Mesendoderm (in vitro differentiated cells): ENCODE results near the gene MSH4.

Source experiments
- DNase-seq: peaks from one replicate; pipeline ENCODE4 v3.0.0; 2013
- H2AK5ac ChIP-seq: 2 replicates; pipeline ENCODE4 v1.6.1; 2013; ENCODE audit warnings: low read length, inconsistent platforms
- H2BK120ac ChIP-seq: 2 replicates; pipeline ENCODE4 v1.6.1; 2013; ENCODE audit warnings: low read depth, mild to moderate bottlenecking, low read length, moderate library complexity, mixed read lengths
- H2BK15ac ChIP-seq: replicated peaks from 2 replicates; pipeline ENCODE4 v1.6.1; 2013; ENCODE audit warnings: low read depth, mild to moderate bottlenecking, moderate library complexity
- H2BK5ac ChIP-seq: 2 replicates; pipeline ENCODE4 v1.6.1; 2013; ENCODE audit warnings: low read length, inconsistent platforms
- H3K18ac ChIP-seq: 2 replicates; pipeline ENCODE4 v1.6.1; 2013; ENCODE audit warnings: mild to moderate bottlenecking, low read length, mixed read lengths
- H3K23ac ChIP-seq: one replicate; pipeline ENCODE4 v1.6.1; 2013; ENCODE audit warnings: low read length
- H3K27ac ChIP-seq: 2 replicates; pipeline ENCODE4 v1.5.1; 2013; ENCODE audit warnings: low read depth, mild to moderate bottlenecking, inconsistent platforms, low read length, moderate library complexity
- H3K27me3 ChIP-seq: 2 replicates; pipeline ENCODE4 v1.6.1; 2013; ENCODE audit warnings: low read length, control low read depth, mild to moderate bottlenecking, inconsistent platforms; ENCODE audit not compliant: insufficient read depth, poor library complexity
- H3K36me3 ChIP-seq: 2 replicates; pipeline ENCODE4 v1.6.1; 2013; ENCODE audit warnings: low read length, inconsistent platforms; ENCODE audit not compliant: control insufficient read depth, insufficient read depth
- H3K4ac ChIP-seq: one replicate; pipeline ENCODE4 v1.6.1; 2013; ENCODE audit warnings: low read depth, mild to moderate bottlenecking, low read length, moderate library complexity
- H3K4me1 ChIP-seq: 2 replicates; pipeline ENCODE4 v1.6.1; 2013; ENCODE audit warnings: low read depth, low read length, inconsistent platforms; ENCODE audit not compliant: control insufficient read depth
- H3K4me2 ChIP-seq: 2 replicates; pipeline ENCODE4 v1.6.1; 2013; ENCODE audit warnings: low read length
- H3K4me3 ChIP-seq: 2 replicates; pipeline ENCODE4 v1.5.1; 2013; ENCODE audit warnings: mild to moderate bottlenecking, low read length
- H3K56ac ChIP-seq: one replicate; pipeline ENCODE4 v1.6.1; 2013; ENCODE audit warnings: low read length
- H3K79me1 ChIP-seq: 2 replicates; pipeline ENCODE4 v1.6.1; 2013; ENCODE audit warnings: low read length, inconsistent platforms
- H3K79me2 ChIP-seq: 2 replicates; pipeline ENCODE4 v1.6.1; 2013; ENCODE audit warnings: mild to moderate bottlenecking, low read length; ENCODE audit not compliant: control insufficient read depth, insufficient read depth
- H3K9ac ChIP-seq: 2 replicates; pipeline ENCODE4 v1.6.1; 2013; ENCODE audit warnings: low read length, inconsistent platforms
- H4K5ac ChIP-seq: one replicate; pipeline ENCODE4 v1.6.1; 2013; ENCODE audit warnings: low read length
- H4K8ac ChIP-seq: one replicate; pipeline ENCODE4 v1.6.1; 2013; ENCODE audit warnings: low read depth, mild to moderate bottlenecking, control low read depth, low read length, moderate library complexity
- WGBS: extraction: QIAGEN DNeasy Blood & Tissue Kit; methylation state at CpG from one replicate; pipeline ENCODE4 v1.1.7; 2013; ENCODE audit warnings: low lambda C conversion rate, missing lambda C conversion rate; ENCODE audit not compliant: insufficient coverage; ENCODE audit errors: extremely low coverage; 5-methylcytosine and 5-hydroxymethylcytosine counted together

Gene MSH4

GRCh38 chr1:75789988-75790387 lies 6.7 kb upstream of the MSH4 start:
- no peak overlapping the region for H2AK5ac ChIP-seq
- peak overlapping the region; percentile 46 for H3K56ac ChIP-seq
- H4K8ac ChIP-seq = no peak overlapping the region
- H3K79me1 ChIP-seq = no peaks in the 10 kb centered on the region
- no peak overlapping the region for H3K27ac ChIP-seq
- H3K27me3 ChIP-seq = no peaks in the 10 kb centered on the region
- no peak overlapping the region for H4K5ac ChIP-seq
- no peak overlapping the region for H3K4ac ChIP-seq
- H3K23ac ChIP-seq = no peak overlapping the region
- H3K4me3 ChIP-seq = no peak overlapping the region
- no peak overlapping the region for H2BK5ac ChIP-seq
- H3K79me2 ChIP-seq = peaks cover 53% of the 10 kb centered on the region
- DNase-seq = no peak
- H3K18ac ChIP-seq = no peak overlapping the region
- no peak overlapping the region for H2BK15ac ChIP-seq
- H3K36me3 ChIP-seq = peaks cover 5% of the 10 kb centered on the region
- H3K4me1 ChIP-seq = no peaks in the 10 kb centered on the region
- no peak overlapping the region for H2BK120ac ChIP-seq
- H3K4me2 ChIP-seq = peak overlapping the region; percentile 56
- peak overlapping the region; percentile 55 for H3K9ac ChIP-seq

GRCh38 chr1:75791022-75791421 lies 5.7 kb upstream of the MSH4 start:
- H3K79me1 ChIP-seq = no peaks in the 10 kb centered on the region
- no peak overlapping the region for H3K4ac ChIP-seq
- H3K9ac ChIP-seq = peak overlapping the region; percentile 55
- H2AK5ac ChIP-seq = no peak overlapping the region
- H3K36me3 ChIP-seq = peaks cover 10% of the 10 kb centered on the region
- H2BK15ac ChIP-seq = no peak overlapping the region
- H4K5ac ChIP-seq = no peak overlapping the region
- no peak overlapping the region for H3K4me3 ChIP-seq
- no peak overlapping the region for H3K56ac ChIP-seq
- no peak overlapping the region for H3K18ac ChIP-seq
- no peak overlapping the region for H3K27ac ChIP-seq
- H3K4me2 ChIP-seq = no peak overlapping the region
- H4K8ac ChIP-seq = no peak overlapping the region
- no peak overlapping the region for H2BK120ac ChIP-seq
- no peak overlapping the region for H2BK5ac ChIP-seq
- H3K27me3 ChIP-seq = no peaks in the 10 kb centered on the region
- WGBS = no CpG with 5 or more reads among the region's 1 CpG
- DNase-seq = no peak
- no peak overlapping the region for H3K23ac ChIP-seq
- H3K79me2 ChIP-seq = peaks cover 53% of the 10 kb centered on the region
- H3K4me1 ChIP-seq = no peaks in the 10 kb centered on the region

- Histone ChIP-seq H3K27ac (no peak overlapping the region), H3K9ac (no peak overlapping the region), H3K79me1 (no peaks in the 10 kb centered on the region), H2BK15ac (no peak overlapping the region), H3K4ac (no peak overlapping the region), H2BK120ac (no peak overlapping the region), H4K5ac (no peak overlapping the region), H3K27me3 (no peaks in the 10 kb centered on the region), H3K18ac (no peak overlapping the region), H3K4me3 (no peak overlapping the region), H3K4me2 (no peak overlapping the region), H3K79me2 (peaks cover 43% of the 10 kb centered on the region), H2BK5ac (no peak overlapping the region), H2AK5ac (no peak overlapping the region), H4K8ac (no peak overlapping the region), H3K36me3 (peaks cover 10% of the 10 kb centered on the region), H3K4me1 (no peaks in the 10 kb centered on the region), H3K56ac (no peak overlapping the region), H3K23ac (no peak overlapping the region)
- no peak for DNase-seq
- no CpG with 5 or more reads among the region's 3 CpGs for WGBS
Observed at GRCh38 chr1:75792091-75792490, 4.6 kb upstream of the MSH4 start.

- Histone ChIP-seq H2BK5ac (no peak overlapping the region), H3K4me3 (no peak overlapping the region), H3K79me1 (no peaks in the 10 kb centered on the region), H4K8ac (no peak overlapping the region), H2BK15ac (no peak overlapping the region), H4K5ac (no peak overlapping the region), H3K56ac (no peak overlapping the region), H3K4ac (no peak overlapping the region), H3K36me3 (peaks cover 10% of the 10 kb centered on the region), H3K9ac (no peak overlapping the region), H3K4me2 (no peak overlapping the region), H3K79me2 (peaks cover 20% of the 10 kb centered on the region), H3K27ac (no peak overlapping the region), H2BK120ac (no peak overlapping the region), H3K27me3 (no peaks in the 10 kb centered on the region), H3K4me1 (no peaks in the 10 kb centered on the region), H3K18ac (no peak overlapping the region), H3K23ac (no peak overlapping the region), H2AK5ac (no peak overlapping the region)
- no peak for DNase-seq
- no CpG with 5 or more reads among the region's 2 CpGs for WGBS
Observed at GRCh38 chr1:75794382-75794781, 2.3 kb upstream of the MSH4 start.

GRCh38 chr1:75795703-75796193 lies 934 bp upstream of the MSH4 start:
- no peaks in the 10 kb centered on the region for H3K27me3 ChIP-seq
- H2AK5ac ChIP-seq = no peak overlapping the region

GRCh38 chr1:75797273-75797588 lies 549 bp downstream of the MSH4 start:
- Histone ChIP-seq H3K79me2 (peaks cover under 1% of the 10 kb centered on the region), H3K4me1 (no peaks in the 10 kb centered on the region), H3K79me1 (no peaks in the 10 kb centered on the region), H2BK15ac (no peak overlapping the region), H3K56ac (no peak overlapping the region), H3K27ac (no peak overlapping the region), H3K9ac (no peak overlapping the region), H2BK120ac (no peak overlapping the region), H3K23ac (no peak overlapping the region), H4K8ac (no peak overlapping the region), H3K18ac (no peak overlapping the region), H3K4me3 (no peak overlapping the region), H3K36me3 (peaks cover 10% of the 10 kb centered on the region), H2BK5ac (no peak overlapping the region), H4K5ac (no peak overlapping the region), H3K4ac (no peak overlapping the region), H3K27me3 (no peaks in the 10 kb centered on the region), H2AK5ac (no peak overlapping the region), H3K4me2 (no peak overlapping the region)
- no CpG with 5 or more reads among the region's 6 CpGs for WGBS
- peak; percentile 26 for DNase-seq

More at GRCh38 chr1:75795703-75796193, 934 bp upstream of the MSH4 start:
- DNase-seq = no peak
- Histone ChIP-seq H3K27ac (no peak overlapping the region), H3K18ac (no peak overlapping the region), H3K56ac (no peak overlapping the region), H2BK5ac (no peak overlapping the region), H3K79me1 (no peaks in the 10 kb centered on the region), H2BK15ac (no peak overlapping the region), H4K5ac (no peak overlapping the region), H3K4me3 (no peak overlapping the region), H3K9ac (no peak overlapping the region), H3K4me1 (no peaks in the 10 kb centered on the region), H2BK120ac (no peak overlapping the region), H3K4ac (no peak overlapping the region), H4K8ac (no peak overlapping the region), H3K23ac (no peak overlapping the region), H3K4me2 (no peak overlapping the region), H3K36me3 (peaks cover 10% of the 10 kb centered on the region), H3K79me2 (peaks cover 8% of the 10 kb centered on the region)
- no CpG with 5 or more reads among the region's 4 CpGs for WGBS
